HG03280 (cell line): Measurements from ENCODE around the gene ZSCAN25.
"Not testable (repeated sequence)": the region's sequence is repeated elsewhere in the genome, so short reads cannot be mapped to it uniquely, and the experiment has no call there.

Experiments used
- ATAC-seq: cut with Tn5 transposase; IDR thresholded peaks from one replicate; pipeline ENCODE4 v1.9.1; 2021; ENCODE audit warnings: mild to moderate bottlenecking, moderate library complexity; ENCODE audit not compliant: unreplicated experiment

The ZSCAN25 gene

GRCh38 chr7:99617192-99617781 is 541 bp downstream of the ZSCAN25 start:
- ATAC-seq = no peak

- ATAC-seq = no peak
Observed at GRCh38 chr7:99618726-99619125, 2.0 kb downstream of the ZSCAN25 start.

GRCh38 chr7:99619571-99620130 is 2.9 kb downstream of the ZSCAN25 start:
- ATAC-seq = no peak

GRCh38 chr7:99621271-99621670 is 4.5 kb downstream of the ZSCAN25 start:
- no peak for ATAC-seq

DNA sequence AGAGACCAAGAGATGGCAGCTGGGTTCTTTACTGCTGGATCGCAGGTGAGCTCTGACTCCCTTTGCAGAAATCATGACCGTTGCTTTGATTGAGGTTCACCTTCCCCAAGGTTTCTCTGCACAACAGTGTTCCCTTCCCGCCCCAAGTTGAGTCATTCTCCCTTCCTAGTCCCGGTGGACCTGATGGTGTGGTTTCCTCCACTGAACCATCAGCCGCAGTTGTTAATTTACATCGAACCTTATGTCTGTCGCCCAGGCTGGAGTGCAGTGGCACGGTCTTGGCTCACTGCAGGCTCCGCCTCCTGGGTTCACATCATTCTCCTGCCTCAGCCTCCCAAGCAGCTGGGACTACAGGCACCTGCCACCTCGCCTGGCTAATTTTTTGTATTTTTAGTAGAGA is 5.8 kb downstream of the ZSCAN25 start:
- no peak for ATAC-seq

GRCh38 chr7:99623091-99623693 is 6.4 kb downstream of the ZSCAN25 start:
- no peak for ATAC-seq

DNA sequence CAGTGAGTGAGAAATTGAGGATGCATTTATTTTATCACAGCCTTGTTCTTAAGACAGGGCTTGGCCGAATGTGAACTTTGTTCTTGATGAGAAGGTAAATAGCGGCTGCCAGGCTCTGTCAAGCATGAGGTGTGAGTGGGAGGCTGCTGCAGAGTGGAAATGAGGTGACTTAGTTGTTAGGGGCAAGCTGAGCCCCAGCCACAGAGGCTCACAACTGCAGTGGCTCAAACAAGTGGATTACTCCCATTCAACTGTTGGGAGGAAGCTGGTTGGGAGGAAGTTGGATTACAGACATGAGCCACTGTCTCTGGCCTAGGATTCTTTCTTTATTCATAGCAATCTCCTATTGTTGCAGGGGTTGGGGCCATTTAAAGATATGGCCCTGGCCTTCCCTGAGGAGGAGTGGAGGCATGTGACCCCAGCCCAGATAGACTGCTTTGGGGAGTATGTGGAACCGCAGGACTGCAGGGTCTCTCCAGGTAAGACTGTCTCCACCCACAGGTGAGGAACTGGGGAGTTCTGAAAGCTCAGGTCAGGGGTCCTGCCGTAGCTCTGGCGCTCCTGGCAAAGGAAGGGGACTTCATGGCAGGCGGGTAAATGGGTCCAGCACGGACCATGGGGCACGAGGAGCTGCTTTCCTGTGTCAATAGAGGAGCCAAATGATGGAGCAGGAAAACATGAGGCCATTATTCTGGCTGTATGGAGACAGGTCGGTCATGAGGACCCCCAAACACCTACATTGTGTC is 7.1 kb downstream of the ZSCAN25 start:
- ATAC-seq = no peak

DNA sequence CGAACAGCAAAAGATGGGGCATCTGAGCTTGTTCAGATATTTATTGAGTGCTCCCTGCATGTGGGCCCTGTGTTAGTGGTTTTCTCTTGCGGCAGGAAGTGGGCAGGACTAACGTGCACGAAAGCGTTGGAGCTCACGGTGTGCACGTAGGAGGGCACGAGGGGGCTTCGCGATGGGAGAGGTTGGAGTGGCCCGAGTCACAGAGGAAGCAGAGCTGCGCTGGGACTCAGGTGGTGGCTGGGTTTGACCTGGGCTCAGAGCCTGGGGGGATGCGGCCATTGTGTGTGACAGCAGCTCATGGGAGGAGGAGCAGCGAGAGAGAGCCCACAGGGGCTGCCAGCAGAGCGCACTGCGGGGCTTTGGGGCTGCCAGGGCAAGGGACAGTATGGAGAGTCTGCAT is 7.7 kb downstream of the ZSCAN25 start:
- no peak for ATAC-seq

- ATAC-seq = no peak
Observed at GRCh38 chr7:99625321-99625720, 8.6 kb downstream of the ZSCAN25 start.

- no peak for ATAC-seq
Observed at GRCh38 chr7:99625961-99626360, 9.2 kb downstream of the ZSCAN25 start.

DNA sequence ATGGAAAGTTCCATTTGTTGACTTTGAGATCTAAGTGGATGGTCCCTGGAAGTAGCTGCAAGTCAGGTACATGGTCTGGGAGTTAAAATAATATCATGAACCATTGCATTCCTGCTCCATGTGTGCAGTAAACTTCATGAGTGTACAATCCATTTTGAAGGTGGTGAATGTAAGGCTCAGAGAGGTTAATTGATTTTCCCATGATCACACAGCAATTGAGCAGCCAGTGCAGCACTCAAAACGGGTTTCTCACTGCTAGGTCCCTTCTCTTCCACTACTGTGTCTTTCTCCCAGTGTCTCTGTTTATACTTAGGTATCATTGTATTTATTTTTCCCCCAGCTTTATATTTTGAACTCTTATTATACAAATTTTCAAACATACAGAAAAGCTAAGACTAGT is 9.9 kb downstream of the ZSCAN25 start:
- no peak for ATAC-seq

- no peak for ATAC-seq
Observed at GRCh38 chr7:99627513-99627912, 10.8 kb downstream of the ZSCAN25 start.

DNA sequence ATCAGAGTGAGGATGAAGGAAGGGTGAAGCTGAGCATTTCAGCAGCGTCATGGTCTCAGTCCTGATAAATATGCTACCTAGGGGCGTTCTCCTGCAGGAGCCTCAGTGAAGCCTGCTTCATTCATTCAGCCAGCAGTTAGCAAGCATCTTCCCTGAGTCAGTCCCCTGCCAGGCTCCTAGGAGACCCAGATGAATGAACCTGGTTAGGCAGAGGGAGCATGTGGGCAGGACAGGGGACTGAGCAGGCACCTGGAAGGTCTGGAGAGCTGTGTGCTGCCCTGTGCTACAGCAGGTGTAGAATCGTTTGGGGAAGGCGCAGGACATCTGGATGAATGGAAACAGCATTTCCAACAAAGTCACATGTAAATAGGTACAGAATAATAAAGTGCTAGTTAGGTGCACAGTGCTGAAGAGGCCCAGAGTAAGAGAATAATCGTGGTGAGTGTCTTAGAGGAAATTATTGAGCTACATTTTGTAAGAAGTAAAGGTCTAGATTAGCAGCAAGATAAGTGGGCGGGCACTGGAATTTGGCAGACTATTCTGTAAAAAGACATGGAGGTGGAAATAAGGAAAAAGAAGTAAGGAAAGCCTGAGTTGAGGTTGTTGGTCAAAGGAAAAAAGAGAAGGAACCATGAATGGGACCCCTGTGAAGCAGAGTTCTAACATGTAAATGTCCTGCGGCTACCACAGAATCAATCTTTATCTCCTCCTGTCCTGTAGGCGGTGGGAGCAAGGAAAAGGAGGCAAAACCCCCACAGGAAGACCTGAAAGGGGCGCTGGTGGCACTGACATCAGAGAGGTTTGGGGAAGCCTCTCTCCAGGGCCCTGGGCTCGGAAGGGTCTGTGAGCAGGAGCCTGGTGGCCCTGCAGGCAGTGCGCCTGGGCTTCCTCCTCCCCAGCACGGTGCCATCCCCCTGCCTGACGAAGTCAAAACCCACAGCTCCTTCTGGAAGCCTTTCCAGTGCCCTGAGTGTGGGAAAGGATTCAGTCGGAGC is 12.0 kb downstream of the ZSCAN25 start:
- ATAC-seq = no peak

DNA sequence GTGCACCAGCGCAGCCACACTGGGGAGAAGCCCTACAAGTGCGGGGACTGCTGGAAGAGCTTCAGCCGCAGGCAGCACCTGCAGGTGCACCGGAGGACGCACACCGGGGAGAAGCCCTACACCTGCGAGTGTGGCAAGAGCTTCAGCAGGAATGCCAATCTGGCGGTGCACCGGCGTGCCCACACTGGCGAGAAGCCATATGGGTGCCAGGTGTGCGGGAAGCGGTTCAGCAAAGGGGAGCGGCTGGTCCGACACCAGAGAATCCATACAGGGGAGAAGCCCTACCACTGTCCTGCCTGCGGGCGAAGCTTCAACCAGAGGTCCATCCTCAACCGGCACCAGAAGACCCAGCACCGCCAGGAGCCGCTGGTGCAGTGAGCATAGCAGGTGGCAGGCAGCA is 12.9 kb downstream of the ZSCAN25 start:
- ATAC-seq = no peak

- ATAC-seq = no peak
Observed at GRCh38 chr7:99631295-99632109, 14.8 kb downstream of the ZSCAN25 start.

GRCh38 chr7:99637414-99637813 is 20.7 kb downstream of the ZSCAN25 start:
- not testable (repeated sequence) for ATAC-seq

DNA sequence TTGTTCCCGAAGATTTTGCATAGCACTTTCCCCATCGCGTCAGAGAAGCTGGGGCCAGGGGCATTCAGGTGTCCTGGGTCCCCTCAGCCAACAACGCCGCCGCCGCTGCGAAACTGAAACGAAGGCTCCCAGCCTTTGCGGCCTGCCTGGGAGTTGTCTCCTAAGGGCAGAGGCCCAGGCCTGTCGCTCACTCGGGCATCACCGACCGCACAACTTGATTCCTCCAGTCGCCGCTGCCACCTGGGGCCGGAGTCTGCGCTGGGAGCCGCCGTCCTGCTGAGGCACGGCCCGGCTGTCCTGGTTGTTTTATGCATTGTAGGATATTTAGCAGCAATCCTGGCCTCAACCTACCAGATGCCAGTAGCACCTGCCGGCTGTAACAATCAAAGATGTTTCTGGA is 22.0 kb downstream of the ZSCAN25 start:
- no peak for ATAC-seq

GRCh38 chr7:99639267-99639666 is 22.5 kb downstream of the ZSCAN25 start:
- ATAC-seq = no peak

DNA sequence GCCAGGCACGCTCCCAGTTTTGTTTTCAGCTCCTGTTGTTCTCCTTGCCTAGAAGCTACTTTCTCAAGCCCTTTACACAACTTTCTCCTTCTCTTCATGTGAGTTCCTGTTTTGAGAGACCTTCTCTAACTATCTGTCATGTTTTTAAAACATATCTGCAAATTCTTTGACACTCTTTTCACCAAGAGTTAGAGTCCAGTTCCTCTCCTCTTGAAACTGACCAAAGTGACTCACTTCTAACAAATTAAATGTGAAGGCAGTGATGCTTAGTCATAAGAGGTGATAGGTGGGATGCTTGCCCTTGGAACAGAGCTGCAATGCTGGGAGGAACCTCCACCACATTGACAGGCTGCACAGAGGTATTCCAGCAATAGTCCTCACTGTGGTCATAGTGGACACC is 25.3 kb downstream of the ZSCAN25 start:
- ATAC-seq = no peak

DNA sequence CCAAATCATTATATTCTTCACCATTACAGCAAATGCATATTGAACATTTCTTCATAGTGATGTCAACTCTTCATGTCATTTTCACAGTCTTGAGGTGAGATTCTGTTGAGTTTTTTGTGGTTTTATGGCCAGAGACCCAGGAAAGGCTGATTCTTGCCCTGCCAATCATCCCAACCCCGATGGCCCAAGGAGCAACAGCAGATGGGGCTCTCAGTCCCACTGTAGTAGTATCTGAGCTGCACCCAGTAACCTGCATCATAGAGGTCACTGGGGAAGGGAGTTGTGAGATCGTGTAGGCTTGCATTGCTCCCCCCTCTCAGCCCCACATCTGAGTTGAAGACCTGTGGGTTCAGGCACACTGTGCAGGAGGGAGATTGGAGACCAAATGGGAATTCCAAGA is 26.7 kb downstream of the ZSCAN25 start:
- no peak for ATAC-seq
